Measurements from ENCODE around the gene TTC39A.

Gene TTC39A

GRCh38 chr1:51296383-51297357 lies 33.7 kb downstream of the TTC39A start:
- H3K9me3 ChIP-seq: no peaks in the 10 kb centered on the region
- H3K4me1 ChIP-seq: no peaks in the 10 kb centered on the region
- H3K4me3 ChIP-seq (ENCODE audit: low read depth, low read length): 0 out of 2 replicates have a peak overlapping the region, but pooled peaks have one; percentile 19
- no peaks in the 10 kb centered on the region for H3K27me3 ChIP-seq
- H3K36me3 ChIP-seq: no peaks in the 10 kb centered on the region
- TF ChIP-seq CTCF (IDR thresholded peaks at IDR 0.05; ENCODE audit: low read depth, low read length): peak; percentile 85
- peak; percentile 72 for DNase-seq

DNA sequence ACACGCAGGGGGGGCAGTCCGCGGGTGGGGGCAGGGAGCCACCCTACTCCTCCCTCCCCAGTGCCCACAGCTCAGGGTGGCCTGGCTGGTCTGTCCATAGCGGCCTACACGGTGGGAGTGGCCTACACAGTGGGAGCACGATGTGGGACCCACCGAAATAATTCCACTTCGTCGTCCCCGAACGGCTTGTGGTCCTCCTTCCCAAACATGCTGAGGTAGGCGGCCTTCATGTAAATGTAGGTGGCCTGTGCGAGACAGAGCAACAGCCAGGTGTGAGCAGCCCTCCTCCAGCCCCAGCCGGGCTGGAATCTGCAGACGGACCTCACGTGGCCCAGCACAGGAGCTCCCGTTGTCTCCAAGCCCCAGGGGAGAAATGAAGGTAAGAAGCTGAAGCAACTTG lies 34.4 kb downstream of the TTC39A start:
- no peak for TF ChIP-seq CTCF (IDR thresholded peaks at IDR 0.05; ENCODE audit: low read depth, low read length)
- Histone ChIP-seq H3K4me1 (no peaks in the 10 kb centered on the region), H3K4me3 (ENCODE audit: low read depth, low read length) (no peak overlapping the region), H3K9me3 (no peaks in the 10 kb centered on the region), H3K27me3 (no peaks in the 10 kb centered on the region), H3K36me3 (no peaks in the 10 kb centered on the region)
- no peak for DNase-seq

DNA sequence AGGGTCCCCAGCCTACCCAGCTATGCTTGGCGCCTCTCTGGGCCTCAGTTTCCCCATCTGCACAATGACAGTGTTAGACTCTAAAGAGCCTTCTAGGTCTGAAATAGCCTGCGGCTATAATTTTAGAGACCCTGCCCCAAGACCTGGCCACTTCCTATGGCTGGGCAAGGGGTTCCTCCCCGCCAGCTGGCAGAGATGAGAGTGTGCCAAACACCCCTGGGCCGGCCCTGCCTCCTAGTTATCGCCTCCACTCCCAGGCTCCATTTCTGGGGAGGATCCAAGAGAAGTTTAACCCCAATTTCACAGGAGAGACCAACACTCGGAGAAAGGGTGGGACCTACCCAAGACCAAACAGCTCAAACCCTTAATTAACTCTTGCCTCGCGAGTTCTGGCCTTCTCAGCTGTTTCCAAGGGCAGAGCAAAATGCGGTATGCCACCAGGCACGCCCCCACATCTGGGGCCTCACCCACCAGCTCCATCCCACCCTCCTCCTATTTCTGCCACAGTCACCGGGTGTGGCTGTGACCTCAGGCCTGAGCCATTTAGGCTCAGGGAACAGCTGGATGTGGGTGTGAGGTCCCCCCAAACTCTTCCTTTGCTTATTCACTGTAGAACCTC lies 35.7 kb downstream of the TTC39A start:
- H3K9me3 ChIP-seq: no peaks in the 10 kb centered on the region
- no peak for DNase-seq

GRCh38 chr1:51293898-51294515 lies 36.4 kb downstream of the TTC39A start:
- H3K4me1 ChIP-seq: no peaks in the 10 kb centered on the region
- H3K4me3 ChIP-seq (ENCODE audit: low read depth, low read length): no peak overlapping the region
- H3K27me3 ChIP-seq: no peaks in the 10 kb centered on the region
- TF ChIP-seq CTCF (IDR thresholded peaks at IDR 0.05; ENCODE audit: low read depth, low read length): no peak
- no peak for DNase-seq
- H3K9me3 ChIP-seq: no peaks in the 10 kb centered on the region
- H3K36me3 ChIP-seq: no peaks in the 10 kb centered on the region

More for the DNA sequence above, 35.7 kb downstream of the TTC39A start:
- Histone ChIP-seq H3K4me1 (no peaks in the 10 kb centered on the region), H3K36me3 (no peaks in the 10 kb centered on the region), H3K4me3 (ENCODE audit: low read depth, low read length) (no peak overlapping the region), H3K27me3 (no peaks in the 10 kb centered on the region)
- no peak for TF ChIP-seq CTCF (IDR thresholded peaks at IDR 0.05; ENCODE audit: low read depth, low read length)

DNA sequence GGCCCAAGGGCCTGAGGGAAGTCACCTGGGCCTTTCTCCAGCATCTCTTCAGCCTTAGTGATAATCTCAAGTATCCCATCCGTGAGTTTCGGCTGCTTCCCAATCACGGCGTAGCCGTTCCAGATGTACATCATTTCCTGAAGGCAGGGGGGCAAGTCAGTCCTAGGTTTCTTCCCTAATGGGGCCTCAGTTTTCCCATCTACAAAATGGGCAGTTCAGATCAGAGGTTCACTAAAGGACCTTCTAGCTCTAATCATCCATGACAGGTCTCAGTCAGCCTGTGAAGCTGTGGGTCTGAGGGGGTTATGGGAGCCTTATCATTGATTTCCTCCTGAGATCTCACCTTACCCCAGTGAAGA lies 39.9 kb downstream of the TTC39A start:
- no peaks in the 10 kb centered on the region for H3K36me3 ChIP-seq
- H3K4me3 ChIP-seq (ENCODE audit: low read depth, low read length): no peak overlapping the region
- DNase-seq: no peak
- no peaks in the 10 kb centered on the region for H3K27me3 ChIP-seq
- no peak for TF ChIP-seq CTCF (IDR thresholded peaks at IDR 0.05; ENCODE audit: low read depth, low read length)
- no peaks in the 10 kb centered on the region for H3K4me1 ChIP-seq
- no peaks in the 10 kb centered on the region for H3K9me3 ChIP-seq

Measured in BE2C (cell line).